Chondrocyte (in vitro differentiated cells): ENCODE results near the gene NHLRC4. TPM values are rescaled to one million over a fixed set of nuclear protein-coding genes. Genes with fewer than 3 reads are reported as not detected.

Experiments used
- DNase-seq: peaks from one replicate; pipeline ENCODE4 v3.0.0; 2021; ENCODE audit warnings: mixed read lengths, low spot score
- H3K27ac Mint-ChIP-seq: one replicate; pipeline ENCODE4 v1.8.0; 2021; ENCODE audit warnings: mild to moderate bottlenecking, moderate library complexity, mixed read lengths; ENCODE audit not compliant: unreplicated experiment
- H3K27me3 Mint-ChIP-seq: 2 replicates; pipeline ENCODE4 v1.8.0; 2021; ENCODE audit warnings: low read depth, mixed read lengths
- H3K36me3 Mint-ChIP-seq: 2 replicates; pipeline ENCODE4 v1.8.0; 2021; ENCODE audit warnings: low read depth, mixed read lengths
- H3K4me1 Mint-ChIP-seq: 2 replicates; pipeline ENCODE4 v1.8.0; 2021; ENCODE audit warnings: low read depth, mild to moderate bottlenecking, mixed read lengths
- H3K4me3 Mint-ChIP-seq: one replicate; pipeline ENCODE4 v1.8.0; 2021; ENCODE audit warnings: mild to moderate bottlenecking, moderate library complexity, mixed read lengths; ENCODE audit not compliant: unreplicated experiment
- H3K9me3 Mint-ChIP-seq: 2 replicates; pipeline ENCODE4 v1.8.0; 2021; ENCODE audit warnings: low read depth, mixed read lengths
- CTCF ChIP-seq: fragments of 200-600 bp; sonication (generic); IDR thresholded peaks from 2 replicates; pipeline ENCODE4 v1.5.0; 2021; ENCODE audit warnings: antibody characterized with exemption, mild to moderate bottlenecking, moderate library complexity
- total RNA-seq: library from RNA; stranded (reverse); gene quantifications from 3 replicates; pipeline ENCODE4 v1.2.1, GENCODE V29; 2021

The NHLRC4 gene
- total RNA-seq, 1 donor from 2014 or later: not detected

- no peak for TF ChIP-seq CTCF
- Mint-ChIP-seq H3K4me1 (peaks cover 39% of the 10 kb centered on the region), H3K9me3 (no peaks in the 10 kb centered on the region), H3K36me3 (no peaks in the 10 kb centered on the region), H3K27me3 (no peaks in the 10 kb centered on the region), H3K4me3 (peak overlapping the region; percentile 95), H3K27ac (peak overlapping the region; percentile 82)
- DNase-seq: no peak
Observed at GRCh38 chr16:586645-587590, 20.1 kb downstream of the NHLRC4 start.

GRCh38 chr16:588639-588888, 21.8 kb downstream of the NHLRC4 start:
- Mint-ChIP-seq H3K4me1 (peaks cover 42% of the 10 kb centered on the region), H3K9me3 (no peaks in the 10 kb centered on the region), H3K27ac (peak overlapping the region; percentile 98), H3K4me3 (peak overlapping the region; percentile 95), H3K27me3 (no peaks in the 10 kb centered on the region), H3K36me3 (no peaks in the 10 kb centered on the region)
- no peak for TF ChIP-seq CTCF
- no peak for DNase-seq

GRCh38 chr16:588889-589657, 22.3 kb downstream of the NHLRC4 start:
- H3K27ac Mint-ChIP-seq: peak overlapping the region; percentile 100
- no peaks in the 10 kb centered on the region for H3K27me3 Mint-ChIP-seq

GRCh38 chr16:589658-590187, 22.9 kb downstream of the NHLRC4 start, which contains the start of gene RAB40C:
TSS of gene RAB40C (plus strand) at chr16:590066. CDS start at chr16:590292, 226 bp downstream.
- Mint-ChIP-seq H3K27ac (peak within 1 kb of the TSS; percentile 100), H3K4me3 (peak within 1 kb of the TSS; percentile 95), H3K36me3 (no peaks in the 10 kb centered on the region), H3K9me3 (no peaks in the 10 kb centered on the region), H3K4me1 (peaks cover 42% of the 10 kb centered on the region), H3K27me3 (no peaks in the 10 kb centered on the region)
- TF ChIP-seq CTCF: no peak
- peak; percentile 100 for DNase-seq

More at GRCh38 chr16:588889-589657, 22.3 kb downstream of the NHLRC4 start:
- H3K9me3 Mint-ChIP-seq: no peaks in the 10 kb centered on the region
- peaks cover 42% of the 10 kb centered on the region for H3K4me1 Mint-ChIP-seq
- H3K36me3 Mint-ChIP-seq: no peaks in the 10 kb centered on the region
- no peak for TF ChIP-seq CTCF
- DNase-seq: no peak
- H3K4me3 Mint-ChIP-seq: peak overlapping the region; percentile 95

GRCh38 chr16:590188-590814, 23.5 kb downstream of the NHLRC4 start:
- Mint-ChIP-seq H3K36me3 (no peaks in the 10 kb centered on the region), H3K27me3 (no peaks in the 10 kb centered on the region), H3K4me3 (peak overlapping the region; percentile 93), H3K27ac (peak overlapping the region; percentile 92), H3K9me3 (no peaks in the 10 kb centered on the region), H3K4me1 (peaks cover 42% of the 10 kb centered on the region)
- peak; percentile 47 for TF ChIP-seq CTCF
- DNase-seq: peak; percentile 89
